Endothelial cell of umbilical vein (primary cell): Measurements from ENCODE around the gene PTOV1. TPM values are rescaled to one million over a fixed set of nuclear protein-coding genes. Genes with fewer than 3 reads are reported as not detected.

Experiments
- BruUV-seq: library from RNA; stranded (reverse); fragments of 400-500 nt; replicated peaks from 2 replicates; lab custom pipeline; 2021; lab: Mats Ljungman, UMichigan
- CTCF ChIA-PET: fragments of 300-600, 350-600 bp; sonication (Branson Sonifier 250); formaldehyde crosslinking; loops from one replicate; lab custom pipeline; 2021; ENCODE audit warnings: antibody characterized with exemption, inconsistent platforms; lab: Charles Lee
- POLR2A ChIA-PET: fragments of 300-600, 350-600 bp; sonication (Branson Sonifier 250); formaldehyde crosslinking; loops from one replicate; lab custom pipeline; 2021; ENCODE audit warnings: antibody characterized with exemption, inconsistent platforms; lab: Charles Lee
- DNase-seq: peaks from one replicate; pipeline ENCODE4 v3.0.0-alpha.2; 2011; ENCODE audit warnings: low read depth, low spot score
- FAIRE-seq: peaks from 2 replicates; lab custom pipeline; 2011; peaks lifted over from hg19 to GRCh38; lab: Jason Lieb, UNC
- H2AFZ ChIP-seq: 2 replicates; pipeline ENCODE4 v1.6.0; 2012; ENCODE audit warnings: low read depth, low read length, control low read depth, inconsistent platforms
- H3K27ac ChIP-seq: 2 replicates; pipeline ENCODE4 v1.5.1; 2011; ENCODE audit warnings: low read depth, mild to moderate bottlenecking, control low read depth, low read length, moderate library complexity; ENCODE audit not compliant: insufficient read depth
- H3K27me3 ChIP-seq, 2 experiments: 2 replicates each; pipeline versions ENCODE4 v1.6.0 to v1.6.1; 2011; ENCODE audit warnings: low read length in 2 of 2, mixed read lengths in 1 of 2; ENCODE audit not compliant: control insufficient read depth in 2 of 2, insufficient read depth in 2 of 2
- H3K36me3 ChIP-seq, 2 experiments: 2 replicates in 1 of 2; 3 replicates in 1 of 2; pipeline ENCODE4 v1.5.1; 2011; ENCODE audit warnings: low read length in 2 of 2, mild to moderate bottlenecking in 1 of 2, moderate library complexity in 1 of 2; ENCODE audit not compliant: control insufficient read depth in 2 of 2, insufficient read depth in 2 of 2; ENCODE audit errors: extremely low read depth in 1 of 2
- H3K4me1 ChIP-seq: 3 replicates; pipeline ENCODE4 v1.5.1; 2011; ENCODE audit warnings: mild to moderate bottlenecking, low read length; ENCODE audit not compliant: control insufficient read depth, insufficient read depth; ENCODE audit errors: extremely low read depth
- H3K4me2 ChIP-seq: 2 replicates; pipeline ENCODE4 v1.6.1; 2011; ENCODE audit warnings: low read length, control low read depth, mixed read lengths; ENCODE audit not compliant: insufficient read depth
- H3K4me3 ChIP-seq, 3 experiments: fragments of 200-600 bp in 1 of 3; sonication (generic), shearing (Covaris generic) in 1 of 3; replicated peaks in 1 of 3; 2 replicates each; pipeline ENCODE4 v1.5.1; 2011 to 2016; ENCODE audit warnings: control low read depth in 3 of 3, low read length in 3 of 3, mild to moderate bottlenecking in 2 of 3, inconsistent platforms in 1 of 3, low read depth in 1 of 3, moderate library complexity in 1 of 3; ENCODE audit not compliant: insufficient read depth in 1 of 3
- H3K79me2 ChIP-seq: 2 replicates; pipeline ENCODE4 v1.6.0; 2012; ENCODE audit warnings: low read length, inconsistent platforms; ENCODE audit not compliant: control insufficient read depth, insufficient read depth
- H3K9ac ChIP-seq: replicated peaks from 2 replicates; pipeline ENCODE3; 2011; ENCODE audit warnings: low read length, control low read depth; ENCODE audit not compliant: insufficient read depth; ENCODE audit errors: extremely low read depth
- H3K9me1 ChIP-seq: replicated peaks from 3 replicates; pipeline ENCODE4 v1.6.0; 2011; ENCODE audit warnings: mild to moderate bottlenecking, low read length; ENCODE audit not compliant: control insufficient read depth, insufficient read depth; ENCODE audit errors: extremely low read depth
- H3K9me3 ChIP-seq: replicated peaks from 2 replicates; pipeline ENCODE4 v1.5.1; 2012; ENCODE audit warnings: low read length, inconsistent platforms; ENCODE audit not compliant: control insufficient read depth, insufficient read depth
- H4K20me1 ChIP-seq: replicated peaks from 2 replicates; pipeline ENCODE3; 2011; ENCODE audit warnings: mild to moderate bottlenecking, low read length; ENCODE audit not compliant: control insufficient read depth, insufficient read depth; ENCODE audit errors: extremely low read depth
- EZH2 ChIP-seq: IDR thresholded peaks from 2 replicates; pipeline ENCODE4 v1.6.1; 2012; ENCODE audit warnings: borderline replicate concordance, low read depth, mild to moderate bottlenecking, moderate library complexity, low read length, inconsistent platforms; ENCODE audit not compliant: severe bottlenecking
- FOS ChIP-seq: IDR thresholded peaks from 2 replicates; pipeline ENCODE4 v1.6.1; 2011; ENCODE audit warnings: mild to moderate bottlenecking, low read length, moderate library complexity, borderline replicate concordance; ENCODE audit not compliant: insufficient read depth
- GATA2 ChIP-seq: IDR thresholded peaks from 2 replicates; pipeline ENCODE4 v1.7.0; 2011; ENCODE audit warnings: low read depth, mild to moderate bottlenecking, moderate library complexity, mixed read lengths, low read length; ENCODE audit not compliant: insufficient read length, insufficient read depth
- JUN ChIP-seq: IDR thresholded peaks from 2 replicates; pipeline ENCODE4 v1.6.1; 2011; ENCODE audit warnings: borderline replicate concordance, low read depth; ENCODE audit not compliant: insufficient read length, insufficient read depth
- MAX ChIP-seq: IDR thresholded peaks from 2 replicates; pipeline ENCODE4 v1.6.1; 2011; ENCODE audit not compliant: insufficient read depth, insufficient read length
- MYC ChIP-seq: IDR thresholded peaks from one replicate; pipeline ENCODE4 v1.6.1; 2011; ENCODE audit warnings: mild to moderate bottlenecking, low read depth, low read length
- POLR2A ChIP-seq: IDR thresholded peaks from 2 replicates; pipeline ENCODE4 v1.6.1; 2012; ENCODE audit warnings: low read depth, mild to moderate bottlenecking, control low read depth, low read length
- POLR2AphosphoS5 ChIP-seq: IDR thresholded peaks from 2 replicates; pipeline ENCODE4 v1.6.1; 2012; ENCODE audit warnings: low read depth, mild to moderate bottlenecking, control low read depth, low read length, moderate library complexity; ENCODE audit not compliant: insufficient read depth
- dilution Hi-C: fragments of 300-500 bp; cut with MboI; formaldehyde crosslinking; loops from one replicate; pipeline ENCODE4 v1.15.0; 2019; ENCODE audit warnings: low sequenced_read_pairs; ENCODE audit not compliant: extremely low pct_ligation_motif_present
- intact Hi-C: fragments of 100-400 bp; cut with micrococcal nuclease; formaldehyde crosslinking; loops from one replicate; pipeline ENCODE4 v1.10.0; 2022
- polyA plus RNA-seq, 4 experiments: library from polyadenylated mRNA; depleted of rRNA in 3 of 4; stranded (reverse) in 3 of 4; unstranded in 1 of 4; fragments of >200 nt; gene quantifications; 2 replicates each; pipeline versions ENCODE4 v1.2.1 to v1.2.3, GENCODE V29; 2011 to 2012; ENCODE audit warnings: missing spikeins in 1 of 4
- total RNA-seq: library from RNA; stranded (reverse); gene quantifications from 2 replicates; pipeline ENCODE4 v1.2.3, GENCODE V29; 2021
- TF ChIP-seq, protein P1 (sequence below), 2 donors: IDR thresholded peaks; 1 replicate in 1 of 2; 2 replicates in 1 of 2; pipeline ENCODE4 v1.5.1; 2011; ENCODE audit warnings: low read length in 2 of 2, mild to moderate bottlenecking in 2 of 2, moderate library complexity in 2 of 2, control low read depth in 1 of 2, inconsistent platforms in 1 of 2, low read depth in 1 of 2; ENCODE audit not compliant: insufficient read depth in 1 of 2; ENCODE audit errors: extremely low read depth in 1 of 2

Gene PTOV1
- total and polyA plus RNA-seq, 2 donors (not counting 3 experiments of a cell fraction or from before 2014, with no cell fraction given) = 116 to 184 TPM

DNA sequence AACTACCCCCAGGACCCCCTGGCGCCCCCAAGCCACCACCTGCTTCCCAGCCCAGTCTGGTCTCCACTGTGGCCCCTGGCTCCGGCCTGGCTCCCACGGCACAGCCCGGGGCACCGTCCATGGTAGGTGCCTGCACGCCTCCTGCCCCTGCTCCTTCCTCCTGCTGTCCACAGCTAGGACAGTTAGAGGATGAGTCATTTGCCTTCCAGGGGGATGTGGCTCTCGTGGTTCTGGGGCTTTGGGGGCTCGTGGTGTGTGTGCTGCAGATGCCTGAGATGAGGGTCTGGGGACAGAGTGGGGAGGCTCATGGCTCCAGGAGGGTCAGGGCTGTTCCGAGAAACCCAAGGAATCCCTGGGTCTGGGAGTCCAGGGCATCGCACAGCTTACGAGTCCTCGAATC, 20.2 kb upstream of the PTOV1 start:
- Histone ChIP-seq H2AFZ (no peak overlapping the region), H4K20me1 (no peaks in the 10 kb centered on the region), H3K9me1 (no peaks in the 10 kb centered on the region), H3K4me3 (no peak overlapping the region), H3K27ac (no peak overlapping the region), H3K79me2 (no peaks in the 10 kb centered on the region), H3K4me2 (no peak overlapping the region), H3K36me3 (peaks cover 11 to 60% of the 10 kb centered on the region in 2 experiments), H3K4me1 (peaks cover 8% of the 10 kb centered on the region), H3K9ac (no peak overlapping the region), H3K27me3 (no peaks in the 10 kb centered on the region), H3K9me3 (no peaks in the 10 kb centered on the region)
- intact Hi-C loops = no loop called here
- BruUV-seq = no TSS peak
- dilution Hi-C loops = no loop called here
- CTCF ChIA-PET = no interaction called here
- POLR2A ChIA-PET = no interaction called here
- no peak for DNase-seq
- TF ChIP-seq, protein P1, sequence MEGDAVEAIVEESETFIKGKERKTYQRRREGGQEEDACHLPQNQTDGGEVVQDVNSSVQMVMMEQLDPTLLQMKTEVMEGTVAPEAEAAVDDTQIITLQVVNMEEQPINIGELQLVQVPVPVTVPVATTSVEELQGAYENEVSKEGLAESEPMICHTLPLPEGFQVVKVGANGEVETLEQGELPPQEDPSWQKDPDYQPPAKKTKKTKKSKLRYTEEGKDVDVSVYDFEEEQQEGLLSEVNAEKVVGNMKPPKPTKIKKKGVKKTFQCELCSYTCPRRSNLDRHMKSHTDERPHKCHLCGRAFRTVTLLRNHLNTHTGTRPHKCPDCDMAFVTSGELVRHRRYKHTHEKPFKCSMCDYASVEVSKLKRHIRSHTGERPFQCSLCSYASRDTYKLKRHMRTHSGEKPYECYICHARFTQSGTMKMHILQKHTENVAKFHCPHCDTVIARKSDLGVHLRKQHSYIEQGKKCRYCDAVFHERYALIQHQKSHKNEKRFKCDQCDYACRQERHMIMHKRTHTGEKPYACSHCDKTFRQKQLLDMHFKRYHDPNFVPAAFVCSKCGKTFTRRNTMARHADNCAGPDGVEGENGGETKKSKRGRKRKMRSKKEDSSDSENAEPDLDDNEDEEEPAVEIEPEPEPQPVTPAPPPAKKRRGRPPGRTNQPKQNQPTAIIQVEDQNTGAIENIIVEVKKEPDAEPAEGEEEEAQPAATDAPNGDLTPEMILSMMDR (IDR thresholded peaks at IDR 0.05; ENCODE audit: extremely low read depth in 1 of 2, insufficient read depth in 1 of 2, low read depth in 1 of 2, low read length in 2 of 2) = no peak
- TF ChIP-seq GATA2 = no peak
- TF ChIP-seq MYC = no peak
- no peak for TF ChIP-seq MAX
- no peak for TF ChIP-seq JUN
- TF ChIP-seq POLR2AphosphoS5 = no peak
- no peak for TF ChIP-seq FOS
- no peak for TF ChIP-seq EZH2
- TF ChIP-seq POLR2A = no peak
- FAIRE-seq = no peak
